Cortex of kidney (tissue), 1 donor: Measurements from ENCODE around the gene GNAQ.

ENCODE experiments used
- DNase-seq: peaks from one replicate; lab custom pipeline; 2025; lab: John Stamatoyannopoulos, UW

GNAQ gene

DNA sequence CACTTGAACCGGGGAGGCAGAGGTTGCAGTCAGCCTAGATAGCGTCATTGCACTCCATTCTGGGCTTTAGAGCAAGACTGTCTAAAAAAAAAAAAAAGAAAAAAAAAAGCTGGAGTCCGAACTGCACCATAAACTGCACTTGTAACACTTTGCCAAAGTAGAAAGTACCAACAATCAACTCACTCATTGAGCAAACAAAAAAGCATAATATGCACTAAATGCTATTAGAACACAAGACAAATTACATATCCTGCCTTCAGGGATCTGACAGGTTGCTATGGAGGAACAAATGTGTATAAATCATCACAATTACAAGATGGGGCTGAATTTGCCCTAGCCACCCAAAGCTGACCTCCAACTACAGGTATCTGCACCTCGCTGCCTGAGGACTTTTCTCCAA is 27.9 kb downstream of the GNAQ start:
- DNase-seq: no peak

- no peak for DNase-seq
Observed at GRCh38 chr9:78001946-78002731, 29.5 kb downstream of the GNAQ start.

DNA sequence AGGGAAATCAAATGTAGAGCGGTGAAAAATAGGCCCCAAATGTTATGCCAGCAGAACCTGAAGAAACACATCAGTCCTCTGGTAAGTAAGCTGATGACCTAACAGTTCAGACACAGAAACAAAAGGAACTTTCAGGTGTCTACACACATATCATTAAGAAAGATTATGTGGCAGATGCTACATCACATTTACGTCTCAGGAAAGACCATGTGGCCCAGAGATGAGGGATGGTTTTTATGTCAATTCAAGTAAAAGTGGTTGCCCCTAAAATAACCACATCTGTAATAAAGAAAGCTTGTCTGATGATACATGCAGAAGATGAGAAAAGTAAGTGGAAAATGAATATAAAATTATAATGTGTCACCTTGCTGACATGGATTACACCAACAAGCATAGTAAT is 31.4 kb downstream of the GNAQ start:
- no peak for DNase-seq

DNA sequence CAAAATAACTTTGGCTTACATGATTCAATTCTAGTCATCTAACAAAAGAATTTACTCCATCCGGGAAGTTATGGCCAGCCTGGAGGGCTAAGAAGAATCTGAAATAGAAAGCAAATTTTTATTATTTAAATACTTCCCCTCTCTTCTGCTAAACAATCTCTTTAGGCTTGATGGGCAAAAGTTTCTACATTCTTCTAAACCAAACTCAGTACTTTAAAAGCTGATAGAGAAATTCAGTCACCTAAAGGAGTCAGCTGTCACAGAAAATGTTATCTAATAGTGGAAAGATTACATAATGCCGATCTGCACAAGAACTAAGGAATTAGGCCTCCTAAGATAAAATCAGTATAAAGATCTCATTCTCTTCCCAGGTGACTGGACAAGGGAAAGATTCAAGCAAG is 32.4 kb downstream of the GNAQ start:
- DNase-seq: no peak

GRCh38 chr9:77997611-77998284 is 33.9 kb downstream of the GNAQ start:
- no peak for DNase-seq

- DNase-seq: no peak
Observed at GRCh38 chr9:77996696-77997095, 34.9 kb downstream of the GNAQ start.

GRCh38 chr9:77991191-77991590 is 40.4 kb downstream of the GNAQ start:
- no peak for DNase-seq

DNA sequence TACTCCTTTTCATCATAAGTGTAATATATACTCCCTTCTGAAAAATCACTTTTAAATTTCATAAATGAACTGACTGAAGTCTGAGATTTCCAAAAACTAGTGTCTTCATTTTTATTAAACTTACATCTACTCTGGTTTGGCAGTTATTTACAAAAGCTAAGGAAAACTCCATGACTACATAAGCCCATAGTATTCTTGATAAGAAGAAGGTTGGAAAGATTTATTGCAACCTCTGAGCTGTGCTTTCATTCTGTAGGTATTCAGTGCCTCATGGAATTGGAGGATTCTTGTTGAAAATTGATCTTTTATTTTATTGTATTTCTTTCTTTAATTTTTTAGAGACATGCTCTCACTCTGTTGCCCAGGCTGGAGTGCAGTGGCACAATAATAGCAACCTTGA is 41.7 kb downstream of the GNAQ start:
- no peak for DNase-seq

GRCh38 chr9:77989458-77989857 is 42.2 kb downstream of the GNAQ start:
- DNase-seq: no peak

- no peak for DNase-seq
Observed at GRCh38 chr9:77988630-77989029, 43.0 kb downstream of the GNAQ start.

DNA sequence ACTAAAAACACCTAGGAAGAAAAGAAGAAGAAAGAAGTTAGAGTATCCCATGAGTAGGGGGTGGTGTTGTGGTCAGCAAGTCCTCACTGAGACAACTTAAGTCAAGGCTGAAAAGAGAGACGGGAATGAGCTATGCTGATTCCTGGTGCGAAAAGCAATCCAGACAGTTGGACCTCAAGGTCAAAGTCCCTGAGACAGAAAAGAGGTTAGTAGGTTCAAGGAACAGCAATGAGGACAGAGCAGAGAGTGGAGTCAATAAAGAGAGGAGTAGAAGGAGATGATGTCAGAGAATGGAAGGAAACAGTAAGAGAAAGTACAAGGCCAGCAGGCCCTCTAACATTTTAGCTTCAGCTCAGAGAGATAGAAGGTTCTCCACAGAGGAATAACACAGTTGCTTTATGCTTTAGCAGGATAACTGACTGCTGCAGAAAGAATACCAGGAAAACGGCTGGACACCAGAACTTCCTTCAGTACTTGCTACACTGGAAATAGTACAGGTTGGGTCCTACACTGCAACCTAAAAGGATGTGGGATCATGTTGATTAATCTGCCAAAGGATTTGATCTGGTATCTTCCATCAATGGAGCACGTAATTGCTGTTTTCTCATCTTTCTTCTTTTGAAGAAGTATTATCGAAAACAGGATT is 43.6 kb downstream of the GNAQ start:
- DNase-seq: no peak

- DNase-seq: no peak
Observed at GRCh38 chr9:77987081-77987656, 44.4 kb downstream of the GNAQ start.

- DNase-seq: no peak
Observed at GRCh38 chr9:77985996-77986395, 45.6 kb downstream of the GNAQ start.

- no peak for DNase-seq
Observed at GRCh38 chr9:77983320-77983662, 48.3 kb downstream of the GNAQ start.

DNA sequence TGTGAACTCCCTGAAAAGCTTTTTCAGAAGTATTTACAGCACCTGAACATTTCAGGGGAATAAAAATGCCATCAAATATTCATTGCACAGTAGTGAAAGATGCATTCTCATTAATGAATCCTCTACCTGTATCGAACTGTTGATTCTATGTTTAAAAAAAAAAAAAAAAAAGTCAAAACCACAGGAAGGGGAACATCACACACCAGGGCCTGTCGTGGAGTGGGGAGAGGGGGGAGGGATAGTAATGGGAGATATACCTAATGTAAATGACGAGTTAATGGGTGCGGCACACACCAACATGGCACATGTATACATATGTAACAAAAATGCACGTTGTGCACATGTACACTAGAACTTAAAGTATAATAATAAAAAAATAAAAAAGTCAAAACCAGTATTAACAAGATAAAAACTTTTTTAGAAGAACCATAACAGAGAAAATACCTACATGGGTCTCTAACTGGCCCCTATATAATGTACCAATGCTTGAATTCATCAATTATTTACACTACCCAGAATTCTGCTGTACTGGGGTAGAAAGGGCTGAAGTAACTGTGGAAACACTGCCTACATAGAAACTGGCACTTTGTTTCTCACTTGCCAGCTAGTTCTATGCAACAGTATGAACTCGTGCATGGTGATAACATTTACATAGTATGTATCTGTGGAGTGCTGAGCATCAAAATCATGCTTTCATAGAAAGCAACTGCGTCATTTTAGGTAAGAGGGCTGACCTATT is 48.9 kb downstream of the GNAQ start:
- DNase-seq: no peak

- DNase-seq: no peak
Observed at GRCh38 chr9:77981907-77982306, 49.7 kb downstream of the GNAQ start.

- DNase-seq: no peak
Observed at GRCh38 chr9:77981332-77981731, 50.3 kb downstream of the GNAQ start.

- no peak for DNase-seq
Observed at GRCh38 chr9:77980622-77981021, 51.0 kb downstream of the GNAQ start.

DNA sequence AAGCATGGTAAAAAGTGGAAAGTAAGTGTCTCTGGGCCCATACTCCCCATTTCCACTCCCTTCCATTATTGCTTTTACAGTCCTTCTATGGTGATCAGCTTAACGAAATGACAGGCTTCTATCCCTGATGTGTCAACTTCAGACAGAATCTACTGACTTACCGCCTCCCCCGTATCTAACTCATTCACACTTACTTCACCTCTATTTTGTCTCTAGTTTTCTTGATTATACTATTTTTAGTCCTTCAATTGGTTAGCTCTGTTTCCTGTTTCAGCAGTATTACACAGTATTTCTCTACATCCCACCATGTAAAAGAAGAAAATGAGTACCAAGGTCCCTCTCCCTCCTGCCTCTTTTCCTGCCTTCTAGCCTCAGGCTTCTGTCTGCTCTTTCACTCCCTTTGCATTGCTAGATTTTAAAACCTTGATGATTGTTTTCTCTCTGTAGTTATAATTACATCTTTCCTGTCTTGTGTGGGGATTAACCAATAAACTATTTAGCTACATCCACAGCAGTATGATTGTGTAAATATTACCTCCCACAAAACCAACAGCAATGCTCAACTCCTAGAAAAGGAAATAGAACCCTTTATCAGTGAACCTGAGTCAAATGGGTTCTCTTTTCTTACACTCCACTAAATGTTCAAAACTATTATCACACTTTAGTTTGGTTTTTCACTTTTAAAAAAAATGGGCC is 53.4 kb downstream of the GNAQ start:
- DNase-seq: no peak

- no peak for DNase-seq
Observed at GRCh38 chr9:77977210-77977611, 54.4 kb downstream of the GNAQ start.

GRCh38 chr9:77975806-77976205 is 55.8 kb downstream of the GNAQ start:
- DNase-seq: no peak

DNA sequence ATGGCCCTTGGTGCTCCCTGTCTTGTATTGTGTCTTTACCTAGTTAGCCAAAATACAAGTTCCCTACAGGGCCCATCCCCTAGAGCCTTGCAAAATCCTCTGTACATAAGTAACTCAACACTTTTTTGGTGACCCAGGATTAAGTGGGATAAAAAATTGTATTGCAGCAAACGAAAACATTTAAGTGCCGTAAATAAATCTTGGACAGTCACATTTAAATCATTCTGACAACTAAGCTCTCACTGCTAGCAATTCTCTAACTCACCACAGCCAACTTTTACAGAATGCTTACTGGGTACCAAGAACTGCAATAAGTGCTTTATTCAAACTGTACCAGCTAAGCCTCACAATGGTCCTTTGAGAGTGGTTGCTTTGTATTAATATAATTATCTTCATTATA is 56.6 kb downstream of the GNAQ start:
- no peak for DNase-seq
